Karpas-422 (cell line): ENCODE data around the gene FANCE. TPM values are rescaled to one million over a fixed set of nuclear protein-coding genes. Genes with fewer than 3 reads are reported as not detected.

ENCODE experiments used
- small RNA-seq: library from RNA; depleted of rRNA; stranded (forward); fragments of <200 nt; gene quantifications from one replicate; pipeline ENCODE3, GENCODE V24; 2014
- total RNA-seq: library from RNA; depleted of rRNA; stranded (reverse); fragments of >200 nt; shearing (Covaris generic); gene quantifications from 2 replicates; pipeline ENCODE4 v1.2.3, GENCODE V29; 2014; ENCODE audit warnings: low replicate concordance; rRNA removed

FANCE gene
- total RNA-seq, 1 experiment from 2014 or later = 9.8 TPM

Small RNAs within 50 kb of the gene (small RNA-seq; reads per million reads assigned to genes)
- not detected for gene MIR7111

Other genes with a start within 250 kb of the FANCE start
- not detected in 2 replicates for gene SCUBE3, start 238.4 kb upstream of the FANCE start, total RNA-seq
- 24.4 and 40.3 TPM in 2 replicates for gene ZNF76, start 192.6 kb upstream of the FANCE start, total RNA-seq
- 31.3 and 69.9 TPM in 2 replicates for gene DEF6, start 154.5 kb upstream of the FANCE start, total RNA-seq
- 2.5 and 3.2 TPM in 2 replicates for gene PPARD, start 109.8 kb upstream of the FANCE start, total RNA-seq
- gene RPL10A, start 16.1 kb downstream of the FANCE start, total RNA-seq = 3,423 and 3,839 TPM in 2 replicates
- gene TEAD3, start 44.7 kb downstream of the FANCE start, total RNA-seq = not detected in 2 replicates
- not detected in 2 replicates for gene TULP1, start 60.6 kb downstream of the FANCE start, total RNA-seq
- 22.9 and 28.3 TPM in 2 replicates for gene FKBP5, start 236.6 kb downstream of the FANCE start, total RNA-seq